ENCODE results near the gene UQCR11. TPM values are rescaled to one million over a fixed set of nuclear protein-coding genes. Genes with fewer than 3 reads are reported as not detected.

Gene UQCR11
- total RNA-seq, 1 experiment from 2014 or later, result 256 TPM

- Histone ChIP-seq H3K36me3 (ENCODE audit: insufficient read depth, low read length, poor library complexity, severe bottlenecking) (peaks cover 83% of the 10 kb centered on the region), H3K4me1 (ENCODE audit: insufficient read depth, low read length, poor library complexity, severe bottlenecking) (peaks cover 10% of the 10 kb centered on the region), H3K27me3 (replicated peaks; ENCODE audit: insufficient read depth, low read depth, low read length, poor library complexity) (no peaks in the 10 kb centered on the region), H3K9me3 (ENCODE audit: low read depth, low read length, poor library complexity, severe bottlenecking) (no peaks in the 10 kb centered on the region), H3K4me3 (ENCODE audit: low read depth, low read length, poor library complexity, severe bottlenecking) (no peak overlapping the region), H3K27ac (ENCODE audit: low read depth, low read length, poor library complexity, severe bottlenecking) (no peak overlapping the region)
- ChIA-PET POLR2A (ENCODE audit: low non-redundant PET) (no interaction called here), CTCF (interaction anchor here (0.6 kb wide), 1 partner anchor 80 kb away, joined by 3 read pairs; no protein-coding TSS in a partner anchor)
- intact Hi-C loops (cut with micrococcal nuclease; ENCODE audit: unreplicated experiment), result no loop called here
- no peak for TF ChIP-seq EZH2 (IDR thresholded peaks at IDR 0.05; ENCODE audit: borderline replicate concordance, low read depth, low read length, poor library complexity, severe bottlenecking)
- no peak for TF ChIP-seq CTCF (conservative IDR thresholded peaks at IDR 0.05; ENCODE audit: low read depth, low read length)
- no TSS peak for BruUV-seq (replicated peaks)
- DNase-seq (ENCODE audit: low spot score), result no peak
Measured at GRCh38 chr19:1636325-1637236, 31.3 kb upstream of the UQCR11 start.

DNA sequence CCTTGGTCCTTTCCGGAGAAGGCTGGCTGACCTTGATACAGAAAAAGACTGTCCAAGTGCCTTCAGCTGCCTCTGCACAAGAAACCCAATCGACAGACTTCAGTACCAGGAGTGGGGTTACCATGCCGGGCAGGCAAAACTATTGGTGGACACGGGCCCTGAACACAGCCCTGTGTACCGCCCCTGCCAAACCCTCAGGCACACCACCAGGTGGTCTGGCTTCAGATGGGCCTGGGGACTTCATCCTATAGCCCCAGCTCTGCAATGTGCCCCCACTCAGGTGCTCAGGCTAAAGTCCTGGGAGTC is 29.6 kb upstream of the UQCR11 start:
- Histone ChIP-seq H3K36me3 (ENCODE audit: insufficient read depth, low read length, poor library complexity, severe bottlenecking) (peaks cover 94% of the 10 kb centered on the region), H3K27me3 (replicated peaks; ENCODE audit: insufficient read depth, low read depth, low read length, poor library complexity) (no peaks in the 10 kb centered on the region), H3K4me3 (ENCODE audit: low read depth, low read length, poor library complexity, severe bottlenecking) (no peak overlapping the region), H3K4me1 (ENCODE audit: insufficient read depth, low read length, poor library complexity, severe bottlenecking) (peaks cover 5% of the 10 kb centered on the region), H3K27ac (ENCODE audit: low read depth, low read length, poor library complexity, severe bottlenecking) (no peak overlapping the region), H3K9me3 (ENCODE audit: low read depth, low read length, poor library complexity, severe bottlenecking) (no peaks in the 10 kb centered on the region)
- CTCF ChIA-PET, result no interaction called here
- intact Hi-C loops (cut with micrococcal nuclease; ENCODE audit: unreplicated experiment), result no loop called here
- BruUV-seq (replicated peaks), result no TSS peak
- TF ChIP-seq EZH2 (IDR thresholded peaks at IDR 0.05; ENCODE audit: borderline replicate concordance, low read depth, low read length, poor library complexity, severe bottlenecking) (no peak), CTCF (conservative IDR thresholded peaks at IDR 0.05; ENCODE audit: low read depth, low read length) (no peak)
- no peak for DNase-seq (ENCODE audit: low spot score)
- POLR2A ChIA-PET (ENCODE audit: low non-redundant PET), result no interaction called here

GRCh38 chr19:1634242-1634937 is 29.1 kb upstream of the UQCR11 start:
- peaks cover 89% of the 10 kb centered on the region for H3K36me3 ChIP-seq (ENCODE audit: insufficient read depth, low read length, poor library complexity, severe bottlenecking)
- POLR2A ChIA-PET (ENCODE audit: low non-redundant PET), result no interaction called here

More at GRCh38 chr19:1634242-1634937, 29.1 kb upstream of the UQCR11 start:
- CTCF ChIA-PET, result no interaction called here
- peaks cover 5% of the 10 kb centered on the region for H3K4me1 ChIP-seq (ENCODE audit: insufficient read depth, low read length, poor library complexity, severe bottlenecking)
- TF ChIP-seq EZH2 (IDR thresholded peaks at IDR 0.05; ENCODE audit: borderline replicate concordance, low read depth, low read length, poor library complexity, severe bottlenecking), result no peak
- no peak for TF ChIP-seq CTCF (conservative IDR thresholded peaks at IDR 0.05; ENCODE audit: low read depth, low read length)
- H3K9me3 ChIP-seq (ENCODE audit: low read depth, low read length, poor library complexity, severe bottlenecking), result no peaks in the 10 kb centered on the region
- no peak overlapping the region for H3K4me3 ChIP-seq (ENCODE audit: low read depth, low read length, poor library complexity, severe bottlenecking)
- intact Hi-C loops (cut with micrococcal nuclease; ENCODE audit: unreplicated experiment), result no loop called here
- BruUV-seq (replicated peaks), result no TSS peak
- no peak for DNase-seq (ENCODE audit: low spot score)
- H3K27me3 ChIP-seq (replicated peaks; ENCODE audit: insufficient read depth, low read depth, low read length, poor library complexity), result no peaks in the 10 kb centered on the region
- H3K27ac ChIP-seq (ENCODE audit: low read depth, low read length, poor library complexity, severe bottlenecking), result no peak overlapping the region

Data from A673 (cell line).